Measurements from ENCODE around the gene RILPL2.

DNA sequence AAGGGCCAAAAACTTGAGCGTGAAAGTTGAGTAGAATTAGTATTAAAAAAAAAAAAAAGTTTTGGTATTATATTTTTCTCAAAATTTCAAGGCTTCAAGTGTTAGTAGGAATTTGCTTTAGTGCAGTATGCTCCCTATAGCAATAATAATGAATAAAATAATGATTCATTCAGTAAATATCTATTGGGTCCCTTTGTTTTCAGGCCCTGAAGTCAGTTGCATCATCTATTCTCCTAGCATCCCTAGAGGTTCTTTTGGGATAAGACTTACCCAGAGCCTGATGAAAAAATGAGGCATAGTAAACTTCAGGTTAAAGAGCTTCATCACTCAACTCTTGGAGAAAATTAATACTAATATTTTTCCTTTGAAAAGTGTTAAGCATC lies 51.5 kb downstream of the RILPL2 start:
- TF ChIP-seq, protein P1, sequence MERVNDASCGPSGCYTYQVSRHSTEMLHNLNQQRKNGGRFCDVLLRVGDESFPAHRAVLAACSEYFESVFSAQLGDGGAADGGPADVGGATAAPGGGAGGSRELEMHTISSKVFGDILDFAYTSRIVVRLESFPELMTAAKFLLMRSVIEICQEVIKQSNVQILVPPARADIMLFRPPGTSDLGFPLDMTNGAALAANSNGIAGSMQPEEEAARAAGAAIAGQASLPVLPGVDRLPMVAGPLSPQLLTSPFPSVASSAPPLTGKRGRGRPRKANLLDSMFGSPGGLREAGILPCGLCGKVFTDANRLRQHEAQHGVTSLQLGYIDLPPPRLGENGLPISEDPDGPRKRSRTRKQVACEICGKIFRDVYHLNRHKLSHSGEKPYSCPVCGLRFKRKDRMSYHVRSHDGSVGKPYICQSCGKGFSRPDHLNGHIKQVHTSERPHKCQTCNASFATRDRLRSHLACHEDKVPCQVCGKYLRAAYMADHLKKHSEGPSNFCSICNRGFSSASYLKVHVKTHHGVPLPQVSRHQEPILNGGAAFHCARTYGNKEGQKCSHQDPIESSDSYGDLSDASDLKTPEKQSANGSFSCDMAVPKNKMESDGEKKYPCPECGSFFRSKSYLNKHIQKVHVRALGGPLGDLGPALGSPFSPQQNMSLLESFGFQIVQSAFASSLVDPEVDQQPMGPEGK (CRISPR knock-in tag; IDR thresholded peaks at IDR 0.05; ENCODE audit: borderline replicate concordance): no peak
- TF ChIP-seq ARNTL (CRISPR knock-in tag; IDR thresholded peaks at IDR 0.05; ENCODE audit: borderline replicate concordance, low read depth): no peak
- TF ChIP-seq, protein P2, sequence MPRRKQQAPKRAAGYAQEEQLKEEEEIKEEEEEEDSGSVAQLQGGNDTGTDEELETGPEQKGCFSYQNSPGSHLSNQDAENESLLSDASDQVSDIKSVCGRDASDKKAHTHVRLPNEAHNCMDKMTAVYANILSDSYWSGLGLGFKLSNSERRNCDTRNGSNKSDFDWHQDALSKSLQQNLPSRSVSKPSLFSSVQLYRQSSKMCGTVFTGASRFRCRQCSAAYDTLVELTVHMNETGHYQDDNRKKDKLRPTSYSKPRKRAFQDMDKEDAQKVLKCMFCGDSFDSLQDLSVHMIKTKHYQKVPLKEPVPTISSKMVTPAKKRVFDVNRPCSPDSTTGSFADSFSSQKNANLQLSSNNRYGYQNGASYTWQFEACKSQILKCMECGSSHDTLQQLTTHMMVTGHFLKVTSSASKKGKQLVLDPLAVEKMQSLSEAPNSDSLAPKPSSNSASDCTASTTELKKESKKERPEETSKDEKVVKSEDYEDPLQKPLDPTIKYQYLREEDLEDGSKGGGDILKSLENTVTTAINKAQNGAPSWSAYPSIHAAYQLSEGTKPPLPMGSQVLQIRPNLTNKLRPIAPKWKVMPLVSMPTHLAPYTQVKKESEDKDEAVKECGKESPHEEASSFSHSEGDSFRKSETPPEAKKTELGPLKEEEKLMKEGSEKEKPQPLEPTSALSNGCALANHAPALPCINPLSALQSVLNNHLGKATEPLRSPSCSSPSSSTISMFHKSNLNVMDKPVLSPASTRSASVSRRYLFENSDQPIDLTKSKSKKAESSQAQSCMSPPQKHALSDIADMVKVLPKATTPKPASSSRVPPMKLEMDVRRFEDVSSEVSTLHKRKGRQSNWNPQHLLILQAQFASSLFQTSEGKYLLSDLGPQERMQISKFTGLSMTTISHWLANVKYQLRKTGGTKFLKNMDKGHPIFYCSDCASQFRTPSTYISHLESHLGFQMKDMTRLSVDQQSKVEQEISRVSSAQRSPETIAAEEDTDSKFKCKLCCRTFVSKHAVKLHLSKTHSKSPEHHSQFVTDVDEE (CRISPR knock-in tag; IDR thresholded peaks at IDR 0.05): no peak
- no peak for TF ChIP-seq CREB5 (CRISPR knock-in tag; IDR thresholded peaks at IDR 0.05; ENCODE audit: low read depth)
- no peak for TF ChIP-seq RARB (CRISPR knock-in tag; IDR thresholded peaks at IDR 0.05)
- no peak for TF ChIP-seq POU6F1 (CRISPR knock-in tag; IDR thresholded peaks at IDR 0.05; ENCODE audit: borderline replicate concordance, low read depth)
- TF ChIP-seq ZNF565 (CRISPR knock-in tag; conservative IDR thresholded peaks at IDR 0.05; ENCODE audit: low read depth): no peak
- TF ChIP-seq ZFP3 (CRISPR knock-in tag; IDR thresholded peaks at IDR 0.05): no peak
- TF ChIP-seq SNAI2 (CRISPR knock-in tag; IDR thresholded peaks at IDR 0.05): no peak

Data from SK-N-SH treated with all-trans-retinoic acid at 6 μM for 48 hours (cell line).